OCI-LY1 (cell line): Measurements from ENCODE around the gene DCST2.

Experiments used
- H2AFZ ChIP-seq: fragments of 200-600 bp; sonication (generic), shearing (Covaris generic); 2 replicates; pipeline ENCODE4 v1.6.0; 2014; ENCODE audit warnings: antibody characterized with exemption, mild to moderate bottlenecking, low read length
- H3F3A ChIP-seq: fragments of 200-600 bp; sonication (generic), shearing (Covaris generic); 2 replicates; pipeline ENCODE4 v1.6.0; 2014; ENCODE audit warnings: mild to moderate bottlenecking, antibody characterized with exemption, low read length, moderate library complexity; ENCODE audit not compliant: insufficient read depth
- H3K27ac ChIP-seq: fragments of 200-600 bp; sonication (generic); 2 replicates; pipeline ENCODE4 v1.5.1; 2014; ENCODE audit warnings: low read length, mixed run types, mild to moderate bottlenecking, low read depth; ENCODE audit not compliant: poor library complexity, severe bottlenecking
- H3K27me3 ChIP-seq: fragments of 200-600 bp; sonication (generic); 2 replicates; pipeline ENCODE4 v1.6.0; 2014; ENCODE audit warnings: antibody characterized with exemption, mild to moderate bottlenecking, low read length, moderate library complexity; ENCODE audit not compliant: insufficient read depth
- H3K36me3 ChIP-seq: fragments of 200-600 bp; sonication (generic); 2 replicates; pipeline ENCODE4 v1.6.1; 2014; ENCODE audit warnings: mild to moderate bottlenecking, antibody characterized with exemption, low read length, moderate library complexity, mixed read lengths; ENCODE audit not compliant: insufficient read depth
- H3K4me1 ChIP-seq: fragments of 200-600 bp; sonication (generic); 2 replicates; pipeline ENCODE4 v1.5.1; 2014; ENCODE audit warnings: mild to moderate bottlenecking, low read length, moderate library complexity; ENCODE audit not compliant: insufficient read depth, severe bottlenecking
- H3K4me2 ChIP-seq: fragments of 200-600 bp; sonication (generic), shearing (Covaris generic); 2 replicates; pipeline ENCODE4 v1.6.1; 2014; ENCODE audit warnings: low read length
- H3K4me3 ChIP-seq: fragments of 200-600 bp; sonication (generic); 2 replicates; pipeline ENCODE4 v1.5.1; 2014; ENCODE audit warnings: low read length, low read depth, mild to moderate bottlenecking, mixed read lengths; ENCODE audit not compliant: poor library complexity, severe bottlenecking
- H3K79me2 ChIP-seq: fragments of 200-600 bp; shearing (Covaris generic); 2 replicates; pipeline ENCODE4 v1.6.1; 2016; ENCODE audit warnings: mixed run types, low read length, mixed read lengths; ENCODE audit not compliant: insufficient read depth
- H3K9ac ChIP-seq: fragments of 200-600 bp; sonication (generic), shearing (Covaris generic); 2 replicates; pipeline ENCODE4 v1.6.1; 2014; ENCODE audit warnings: mild to moderate bottlenecking, low read length, mixed read lengths
- H3K9me2 ChIP-seq: fragments of 200-600 bp; sonication (generic), shearing (Covaris generic); 2 replicates; pipeline ENCODE4 v1.6.1; 2014; ENCODE audit warnings: low read depth, mild to moderate bottlenecking, low read length, mixed read lengths
- H3K9me3 ChIP-seq: fragments of 200-600 bp; shearing (Covaris generic); 2 replicates; pipeline ENCODE4 v1.6.1; 2014; ENCODE audit warnings: low read length, mixed read lengths
- H4K20me1 ChIP-seq: fragments of 200-600 bp; sonication (generic), shearing (Covaris generic); 2 replicates; pipeline ENCODE4 v1.6.0; 2016; ENCODE audit warnings: mild to moderate bottlenecking, low read length; ENCODE audit not compliant: insufficient read depth
- CTCF ChIP-seq: fragments of 200-600 bp; sonication (generic), shearing (Covaris generic); IDR thresholded peaks from 2 replicates; pipeline ENCODE4 v1.5.1; 2017; ENCODE audit warnings: mild to moderate bottlenecking, antibody characterized with exemption, low read length, moderate library complexity, mixed read lengths
- EZH2 ChIP-seq: fragments of 200-600 bp; sonication (generic), shearing (Covaris generic); IDR thresholded peaks from 2 replicates; pipeline ENCODE4 v1.8.0; 2017; ENCODE audit warnings: borderline replicate concordance, mixed run types, mild to moderate bottlenecking, antibody characterized with exemption, low read length, moderate library complexity, mixed read lengths

DCST2 gene

GRCh38 chr1:155039308-155039669, 5.7 kb upstream of the DCST2 start:
- no peak overlapping the region for H3K4me2 ChIP-seq
- H3K9me3 ChIP-seq, result no peaks in the 10 kb centered on the region
- H3K4me3 ChIP-seq, result no peak overlapping the region
- H3K79me2 ChIP-seq, result no peaks in the 10 kb centered on the region
- H3K27me3 ChIP-seq, result peaks cover 11% of the 10 kb centered on the region
- no peak overlapping the region for H3K9ac ChIP-seq
- H3K36me3 ChIP-seq, result no peaks in the 10 kb centered on the region
- H3K4me1 ChIP-seq, result no peaks in the 10 kb centered on the region
- H4K20me1 ChIP-seq, result no peaks in the 10 kb centered on the region
- H3F3A ChIP-seq, result no peaks in the 10 kb centered on the region
- H2AFZ ChIP-seq, result no peak overlapping the region
- no peaks in the 10 kb centered on the region for H3K9me2 ChIP-seq
- no peak overlapping the region for H3K27ac ChIP-seq
- TF ChIP-seq CTCF, result no peak
- TF ChIP-seq EZH2, result no peak

- no peak overlapping the region for H3K9ac ChIP-seq
- no peaks in the 10 kb centered on the region for H3K4me1 ChIP-seq
- no peak overlapping the region for H2AFZ ChIP-seq
- H3K36me3 ChIP-seq, result no peaks in the 10 kb centered on the region
- H3F3A ChIP-seq, result no peaks in the 10 kb centered on the region
- H3K79me2 ChIP-seq, result no peaks in the 10 kb centered on the region
- no peaks in the 10 kb centered on the region for H3K9me2 ChIP-seq
- no peak overlapping the region for H3K4me2 ChIP-seq
- H4K20me1 ChIP-seq, result no peaks in the 10 kb centered on the region
- peaks cover 11% of the 10 kb centered on the region for H3K27me3 ChIP-seq
- no peak overlapping the region for H3K27ac ChIP-seq
- H3K9me3 ChIP-seq, result no peaks in the 10 kb centered on the region
- TF ChIP-seq EZH2, result no peak
- no peak for TF ChIP-seq CTCF
- no peak overlapping the region for H3K4me3 ChIP-seq
These were observed 5.2 kb upstream of the DCST2 start for GRCh38 chr1:155038602-155039307.

GRCh38 chr1:155037851-155038441, 4.4 kb upstream of the DCST2 start:
- Histone ChIP-seq H4K20me1 (no peaks in the 10 kb centered on the region), H3K4me1 (no peaks in the 10 kb centered on the region), H3K4me3 (no peak overlapping the region), H3K9me3 (no peaks in the 10 kb centered on the region), H3K27ac (no peak overlapping the region), H3K36me3 (no peaks in the 10 kb centered on the region), H2AFZ (no peak overlapping the region), H3K27me3 (peaks cover 11% of the 10 kb centered on the region), H3K9ac (no peak overlapping the region), H3F3A (no peaks in the 10 kb centered on the region), H3K4me2 (no peak overlapping the region), H3K9me2 (no peaks in the 10 kb centered on the region), H3K79me2 (no peaks in the 10 kb centered on the region)
- TF ChIP-seq EZH2 (no peak), CTCF (no peak)
